NK-92 (cell line): ENCODE data around the gene MTARC1.

Experiments used
- DNase-seq: peaks from one replicate; lab custom pipeline; 2025; ENCODE audit not compliant: unreplicated experiment; lab: John Stamatoyannopoulos, UW

The MTARC1 gene

GRCh38 chr1:220806408-220806807 lies 19.7 kb downstream of the MTARC1 start:
- DNase-seq = no peak

GRCh38 chr1:220807726-220808125 lies 21.0 kb downstream of the MTARC1 start:
- no peak for DNase-seq

- no peak for DNase-seq
Measured at GRCh38 chr1:220808345-220809186, 21.9 kb downstream of the MTARC1 start.

GRCh38 chr1:220809187-220809550 lies 22.5 kb downstream of the MTARC1 start:
- no peak for DNase-seq

GRCh38 chr1:220809704-220810103 lies 23.0 kb downstream of the MTARC1 start:
- no peak for DNase-seq

GRCh38 chr1:220810179-220810653 lies 23.5 kb downstream of the MTARC1 start:
- no peak for DNase-seq

GRCh38 chr1:220810963-220811362 lies 24.2 kb downstream of the MTARC1 start:
- DNase-seq = no peak

GRCh38 chr1:220811695-220812094 lies 25.0 kb downstream of the MTARC1 start:
- DNase-seq = no peak

GRCh38 chr1:220812308-220812707 lies 25.6 kb downstream of the MTARC1 start:
- DNase-seq = no peak

- DNase-seq = no peak
Measured at GRCh38 chr1:220813013-220813412, 26.3 kb downstream of the MTARC1 start.

- DNase-seq = no peak
Measured at GRCh38 chr1:220815409-220815808, 28.7 kb downstream of the MTARC1 start.

- no peak for DNase-seq
Measured at GRCh38 chr1:220817907-220818306, 31.2 kb downstream of the MTARC1 start.

- DNase-seq = no peak
Measured at GRCh38 chr1:220818421-220819173, 31.9 kb downstream of the MTARC1 start.

- no peak for DNase-seq
Measured at GRCh38 chr1:220819467-220820026, 32.8 kb downstream of the MTARC1 start.

GRCh38 chr1:220824031-220824989 lies 37.6 kb downstream of the MTARC1 start:
- DNase-seq = no peak

GRCh38 chr1:220825819-220826551 lies 39.3 kb downstream of the MTARC1 start:
- no peak for DNase-seq

- DNase-seq = no peak
Measured at GRCh38 chr1:220826729-220827128, 40.0 kb downstream of the MTARC1 start.

GRCh38 chr1:220827445-220828178 lies 40.9 kb downstream of the MTARC1 start:
- DNase-seq = no peak

GRCh38 chr1:220828179-220828490 lies 41.4 kb downstream of the MTARC1 start:
- DNase-seq = no peak
